Activated CD4-positive, alpha-beta T cell treated with anti-CD3 and anti-CD28 coated beads, Interleukin-2, amount 10 ng/mL, durations not matched to agents 24 days and 14 days (primary cell): Measurements from ENCODE around the gene OPRL1. TPM values are rescaled to one million over a fixed set of nuclear protein-coding genes. Genes with fewer than 3 reads are reported as not detected.

Experiments used
- DNase-seq: peaks from one replicate; pipeline ENCODE4 v3.0.0; 2022
- H3K27ac Mint-ChIP-seq: one replicate; pipeline ENCODE4 v1.8.0; 2022; ENCODE audit warnings: mild to moderate bottlenecking, mixed read lengths
- H3K27me3 Mint-ChIP-seq: one replicate; pipeline ENCODE4 v1.8.0; 2022; ENCODE audit warnings: mixed read lengths
- H3K36me3 Mint-ChIP-seq: one replicate; pipeline ENCODE4 v1.8.0; 2022; ENCODE audit warnings: low read depth, mild to moderate bottlenecking, mixed read lengths
- H3K4me1 Mint-ChIP-seq: one replicate; pipeline ENCODE4 v1.8.0; 2021; ENCODE audit warnings: mixed read lengths
- H3K4me3 Mint-ChIP-seq: one replicate; pipeline ENCODE4 v1.8.0; 2022; ENCODE audit warnings: mild to moderate bottlenecking, moderate library complexity, mixed read lengths
- H3K9me3 Mint-ChIP-seq: one replicate; pipeline ENCODE4 v1.8.0; 2021; ENCODE audit warnings: mixed read lengths
- intact Hi-C: fragments of 100-400 bp; cut with micrococcal nuclease; formaldehyde crosslinking; loops from one replicate; pipeline ENCODE4 v1.15.1; 2023
- total RNA-seq: library from RNA; stranded (reverse); gene quantifications from 2 replicates; pipeline ENCODE4 v1.2.3, GENCODE V29; 2022

OPRL1 gene
- total RNA-seq, 1 donor from 2014 or later = 0.23 TPM

GRCh38 chr20:64098471-64099013, 18.7 kb downstream of the OPRL1 start:
- H3K4me1 Mint-ChIP-seq = no peaks in the 10 kb centered on the region
- peaks cover 17% of the 10 kb centered on the region for H3K27me3 Mint-ChIP-seq
- H3K36me3 Mint-ChIP-seq = peaks cover 2% of the 10 kb centered on the region
- H3K4me3 Mint-ChIP-seq = no peak overlapping the region
- intact Hi-C loops = no loop called here
- DNase-seq = no peak
- H3K27ac Mint-ChIP-seq = no peak overlapping the region
- H3K9me3 Mint-ChIP-seq = peaks cover 7% of the 10 kb centered on the region

- intact Hi-C loops = no loop called here
- Mint-ChIP-seq H3K36me3 (peaks cover 2% of the 10 kb centered on the region), H3K27ac (no peak overlapping the region), H3K9me3 (peaks cover 7% of the 10 kb centered on the region), H3K4me1 (no peaks in the 10 kb centered on the region), H3K27me3 (peaks cover 20% of the 10 kb centered on the region), H3K4me3 (no peak overlapping the region)
- no peak for DNase-seq
Observed at GRCh38 chr20:64099086-64099786, 19.4 kb downstream of the OPRL1 start.

GRCh38 chr20:64099880-64100565, 20.1 kb downstream of the OPRL1 start:
- no peak overlapping the region for H3K4me3 Mint-ChIP-seq
- H3K27me3 Mint-ChIP-seq = peaks cover 20% of the 10 kb centered on the region
- H3K27ac Mint-ChIP-seq = no peak overlapping the region
- no peaks in the 10 kb centered on the region for H3K4me1 Mint-ChIP-seq
- DNase-seq = no peak
- intact Hi-C loops = no loop called here
- peaks cover 7% of the 10 kb centered on the region for H3K9me3 Mint-ChIP-seq
- peaks cover 2% of the 10 kb centered on the region for H3K36me3 Mint-ChIP-seq

GRCh38 chr20:64100566-64100888, 20.6 kb downstream of the OPRL1 start:
- Mint-ChIP-seq H3K27me3 (peaks cover 20% of the 10 kb centered on the region), H3K4me1 (no peaks in the 10 kb centered on the region), H3K36me3 (peaks cover 2% of the 10 kb centered on the region), H3K27ac (no peak overlapping the region), H3K9me3 (peaks cover 7% of the 10 kb centered on the region), H3K4me3 (no peak overlapping the region)
- DNase-seq = no peak
- intact Hi-C loops = no loop called here

GRCh38 chr20:64100946-64101688, 21.2 kb downstream of the OPRL1 start:
- no peak overlapping the region for H3K27ac Mint-ChIP-seq
- intact Hi-C loops = no loop called here
- peaks cover 2% of the 10 kb centered on the region for H3K36me3 Mint-ChIP-seq
- H3K27me3 Mint-ChIP-seq = peaks cover 20% of the 10 kb centered on the region
- peaks cover 7% of the 10 kb centered on the region for H3K9me3 Mint-ChIP-seq
- H3K4me3 Mint-ChIP-seq = peak overlapping the region; percentile 34
- no peaks in the 10 kb centered on the region for H3K4me1 Mint-ChIP-seq
- no peak for DNase-seq

- intact Hi-C loops = no loop called here
- peak; percentile 92 for DNase-seq
- Mint-ChIP-seq H3K4me3 (peak overlapping the region; percentile 34), H3K36me3 (no peaks in the 10 kb centered on the region), H3K27ac (no peak overlapping the region), H3K27me3 (peaks cover 24% of the 10 kb centered on the region), H3K4me1 (no peaks in the 10 kb centered on the region), H3K9me3 (peaks cover under 1% of the 10 kb centered on the region)
Observed at GRCh38 chr20:64101731-64102621, 22.1 kb downstream of the OPRL1 start.

GRCh38 chr20:64102647-64103354, 22.9 kb downstream of the OPRL1 start:
- Mint-ChIP-seq H3K36me3 (no peaks in the 10 kb centered on the region), H3K9me3 (no peaks in the 10 kb centered on the region), H3K27me3 (peaks cover 24% of the 10 kb centered on the region), H3K4me3 (peak overlapping the region; percentile 69), H3K27ac (no peak overlapping the region), H3K4me1 (no peaks in the 10 kb centered on the region)
- DNase-seq = peak; percentile 60
- intact Hi-C loops = no loop called here

GRCh38 chr20:64103871-64104666, 24.2 kb downstream of the OPRL1 start:
- intact Hi-C loops = no loop called here
- peaks cover 25% of the 10 kb centered on the region for H3K27me3 Mint-ChIP-seq
- H3K4me3 Mint-ChIP-seq = no peak overlapping the region
- H3K4me1 Mint-ChIP-seq = no peaks in the 10 kb centered on the region
- H3K36me3 Mint-ChIP-seq = no peaks in the 10 kb centered on the region
- DNase-seq = peak; percentile 52
- peak overlapping the region; percentile 25 for H3K27ac Mint-ChIP-seq
- H3K9me3 Mint-ChIP-seq = no peaks in the 10 kb centered on the region

- Mint-ChIP-seq H3K27ac (no peak overlapping the region), H3K27me3 (peaks cover 25% of the 10 kb centered on the region), H3K9me3 (no peaks in the 10 kb centered on the region), H3K4me3 (no peak overlapping the region), H3K36me3 (no peaks in the 10 kb centered on the region), H3K4me1 (no peaks in the 10 kb centered on the region)
- intact Hi-C loops = no loop called here
- peak; percentile 49 for DNase-seq
Observed at GRCh38 chr20:64104667-64105451, 25.0 kb downstream of the OPRL1 start.

GRCh38 chr20:64105846-64106434, 26.1 kb downstream of the OPRL1 start:
- no peaks in the 10 kb centered on the region for H3K4me1 Mint-ChIP-seq
- intact Hi-C loops = no loop called here
- H3K36me3 Mint-ChIP-seq = no peaks in the 10 kb centered on the region
- H3K27ac Mint-ChIP-seq = no peak overlapping the region
- H3K9me3 Mint-ChIP-seq = no peaks in the 10 kb centered on the region
- no peak overlapping the region for H3K4me3 Mint-ChIP-seq
- DNase-seq = no peak
- peaks cover 24% of the 10 kb centered on the region for H3K27me3 Mint-ChIP-seq

- intact Hi-C loops = no loop called here
- no peaks in the 10 kb centered on the region for H3K9me3 Mint-ChIP-seq
- H3K27me3 Mint-ChIP-seq = peaks cover 18% of the 10 kb centered on the region
- no peaks in the 10 kb centered on the region for H3K36me3 Mint-ChIP-seq
- no peak overlapping the region for H3K4me3 Mint-ChIP-seq
- no peaks in the 10 kb centered on the region for H3K4me1 Mint-ChIP-seq
- DNase-seq = peak; percentile 48
- no peak overlapping the region for H3K27ac Mint-ChIP-seq
Observed at GRCh38 chr20:64106435-64106961, 26.6 kb downstream of the OPRL1 start.
